A673 (cell line): ENCODE measurements around the gene ZNF33A.

ENCODE experiments used
- CTCF ChIP-seq: fragments of 300-800, 200-600 bp; sonication (generic); conservative IDR thresholded peaks from 2 replicates; pipeline ENCODE4 v1.5.1; 2017; ENCODE audit warnings: low read depth, mild to moderate bottlenecking, antibody characterized with exemption, low read length, moderate library complexity, mixed read lengths
- EZH2 ChIP-seq: fragments of 200-600 bp; sonication (generic); IDR thresholded peaks from 2 replicates; pipeline ENCODE4 v1.6.1; 2017; ENCODE audit warnings: borderline replicate concordance, low read depth, mild to moderate bottlenecking, mixed read lengths, antibody characterized with exemption, low read length; ENCODE audit not compliant: poor library complexity, severe bottlenecking

DNA sequence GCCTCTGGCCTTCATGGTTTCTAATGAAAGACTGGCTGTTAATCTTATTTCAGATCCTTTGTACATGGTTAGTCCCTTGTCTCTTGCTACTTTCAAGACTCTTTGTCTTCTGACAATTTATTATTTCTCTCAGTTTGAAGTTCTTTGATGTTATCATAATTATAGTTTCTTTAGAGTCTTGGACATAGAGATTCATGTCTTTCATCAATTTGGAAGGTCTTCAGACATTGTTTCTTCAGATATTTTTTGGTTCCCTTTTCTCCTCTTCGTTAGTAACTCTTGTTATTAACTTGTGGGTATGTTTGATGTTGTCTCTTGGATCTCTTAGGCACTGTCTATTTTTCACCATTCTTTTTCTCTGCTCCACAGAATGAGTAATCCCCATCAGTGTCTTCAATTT, 92.4 kb downstream of the ZNF33A start:
- TF ChIP-seq CTCF (no peak), EZH2 (no peak)
